Retinal pigment epithelial cell (primary cell): ENCODE results near the gene CHERP.
A peak's percentile ranks its signal among the peaks of the same experiment; 100 is the strongest.

Experiments
- DNase-seq: peaks from one replicate; pipeline ENCODE4 v3.0.0-alpha.2; 2010; ENCODE audit warnings: low read depth
- H3K4me3 ChIP-seq: 2 replicates; pipeline ENCODE4 v1.5.1; 2011; ENCODE audit warnings: mild to moderate bottlenecking, low read length, control low read depth, moderate library complexity
- TF ChIP-seq, protein P1 (sequence below): conservative IDR thresholded peaks from 2 replicates; pipeline ENCODE4 v1.5.1; 2011; ENCODE audit warnings: low read depth, low read length, control low read depth, inconsistent platforms

CHERP gene

DNA sequence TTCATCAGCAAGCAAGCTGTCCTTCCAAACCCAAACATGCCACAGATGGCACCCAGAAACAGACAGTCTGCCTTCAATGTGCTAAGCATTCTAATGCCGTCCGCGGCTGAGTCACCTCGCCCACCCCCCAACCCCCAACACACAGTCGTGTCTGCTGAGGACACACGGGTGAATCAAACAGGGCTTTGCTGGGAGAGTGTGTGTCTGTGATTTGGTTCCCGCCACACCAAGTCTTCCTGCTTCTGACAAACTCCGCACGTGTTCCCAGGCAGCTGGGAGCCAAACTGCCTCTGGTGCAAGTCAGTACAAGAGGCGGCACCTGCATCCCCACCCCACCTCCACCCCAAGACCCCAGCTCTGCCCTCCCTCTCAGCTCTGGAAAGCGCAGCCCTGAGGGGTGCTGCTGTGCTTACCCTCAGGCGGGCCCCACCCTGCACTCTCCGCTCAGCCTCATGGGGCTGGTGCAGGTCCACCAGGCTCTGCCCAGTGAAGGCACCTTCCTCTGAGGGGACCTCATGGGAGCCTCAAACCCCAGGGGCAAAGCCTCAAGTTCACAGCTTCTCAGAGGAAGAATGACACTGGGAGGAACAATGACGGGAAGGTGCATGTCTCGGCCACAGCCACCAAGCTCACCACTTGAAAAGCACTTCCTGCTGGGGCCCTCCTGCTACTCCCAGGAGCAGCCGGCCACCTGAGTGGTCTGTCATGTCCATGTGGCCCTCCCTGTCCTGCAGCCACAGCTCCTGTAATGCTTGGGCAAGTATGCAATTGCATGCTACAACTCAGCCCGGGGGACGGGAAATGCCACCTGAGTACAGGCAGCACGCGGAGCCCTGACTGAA is 45.0 kb upstream of the CHERP start:
- H3K4me3 ChIP-seq, result no peak overlapping the region
- no peak for DNase-seq
- TF ChIP-seq, protein P1, sequence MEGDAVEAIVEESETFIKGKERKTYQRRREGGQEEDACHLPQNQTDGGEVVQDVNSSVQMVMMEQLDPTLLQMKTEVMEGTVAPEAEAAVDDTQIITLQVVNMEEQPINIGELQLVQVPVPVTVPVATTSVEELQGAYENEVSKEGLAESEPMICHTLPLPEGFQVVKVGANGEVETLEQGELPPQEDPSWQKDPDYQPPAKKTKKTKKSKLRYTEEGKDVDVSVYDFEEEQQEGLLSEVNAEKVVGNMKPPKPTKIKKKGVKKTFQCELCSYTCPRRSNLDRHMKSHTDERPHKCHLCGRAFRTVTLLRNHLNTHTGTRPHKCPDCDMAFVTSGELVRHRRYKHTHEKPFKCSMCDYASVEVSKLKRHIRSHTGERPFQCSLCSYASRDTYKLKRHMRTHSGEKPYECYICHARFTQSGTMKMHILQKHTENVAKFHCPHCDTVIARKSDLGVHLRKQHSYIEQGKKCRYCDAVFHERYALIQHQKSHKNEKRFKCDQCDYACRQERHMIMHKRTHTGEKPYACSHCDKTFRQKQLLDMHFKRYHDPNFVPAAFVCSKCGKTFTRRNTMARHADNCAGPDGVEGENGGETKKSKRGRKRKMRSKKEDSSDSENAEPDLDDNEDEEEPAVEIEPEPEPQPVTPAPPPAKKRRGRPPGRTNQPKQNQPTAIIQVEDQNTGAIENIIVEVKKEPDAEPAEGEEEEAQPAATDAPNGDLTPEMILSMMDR, result no peak

GRCh38 chr19:16586477-16586871 is 44.2 kb upstream of the CHERP start:
- H3K4me3 ChIP-seq, result no peak overlapping the region
- no peak for DNase-seq
- TF ChIP-seq, protein P1, result no peak

DNA sequence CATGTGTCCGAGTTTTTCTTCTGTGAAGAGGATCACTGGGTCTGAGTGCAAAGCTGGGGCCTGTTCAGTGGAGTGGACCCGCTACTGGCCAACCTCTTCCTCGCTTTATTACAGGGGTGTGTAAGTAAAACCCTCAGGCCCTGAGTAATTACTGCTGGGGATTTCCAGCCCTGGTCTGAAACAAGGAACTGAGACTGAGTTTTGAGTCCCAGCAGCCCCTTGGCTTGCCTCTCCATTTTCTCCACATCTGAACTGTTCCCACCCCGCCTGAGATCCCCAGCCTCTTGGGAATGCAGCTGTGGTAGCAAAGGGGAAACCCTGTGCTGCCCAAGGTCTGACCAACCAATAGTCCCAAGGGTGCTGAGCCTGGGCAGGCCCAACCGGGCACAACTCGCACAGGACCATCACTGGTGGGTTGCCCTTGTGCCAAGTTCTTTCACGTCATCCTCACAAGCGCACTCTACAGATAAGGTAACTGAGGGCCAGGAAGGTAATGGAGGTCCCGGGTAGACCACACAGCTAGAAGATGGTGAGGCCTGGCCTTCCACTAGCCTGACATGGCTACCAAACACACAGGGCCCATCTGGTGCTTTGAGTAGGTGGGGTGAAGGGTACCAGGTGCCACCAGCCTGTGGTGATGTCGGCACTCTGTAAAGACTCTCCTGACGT is 43.7 kb upstream of the CHERP start:
- no peak for DNase-seq
- TF ChIP-seq, protein P1, result no peak
- H3K4me3 ChIP-seq, result no peak overlapping the region

- no peak overlapping the region for H3K4me3 ChIP-seq
- DNase-seq, result no peak
- TF ChIP-seq, protein P1, result no peak
Observed at GRCh38 chr19:16585094-16585801, 43.0 kb upstream of the CHERP start.

DNA sequence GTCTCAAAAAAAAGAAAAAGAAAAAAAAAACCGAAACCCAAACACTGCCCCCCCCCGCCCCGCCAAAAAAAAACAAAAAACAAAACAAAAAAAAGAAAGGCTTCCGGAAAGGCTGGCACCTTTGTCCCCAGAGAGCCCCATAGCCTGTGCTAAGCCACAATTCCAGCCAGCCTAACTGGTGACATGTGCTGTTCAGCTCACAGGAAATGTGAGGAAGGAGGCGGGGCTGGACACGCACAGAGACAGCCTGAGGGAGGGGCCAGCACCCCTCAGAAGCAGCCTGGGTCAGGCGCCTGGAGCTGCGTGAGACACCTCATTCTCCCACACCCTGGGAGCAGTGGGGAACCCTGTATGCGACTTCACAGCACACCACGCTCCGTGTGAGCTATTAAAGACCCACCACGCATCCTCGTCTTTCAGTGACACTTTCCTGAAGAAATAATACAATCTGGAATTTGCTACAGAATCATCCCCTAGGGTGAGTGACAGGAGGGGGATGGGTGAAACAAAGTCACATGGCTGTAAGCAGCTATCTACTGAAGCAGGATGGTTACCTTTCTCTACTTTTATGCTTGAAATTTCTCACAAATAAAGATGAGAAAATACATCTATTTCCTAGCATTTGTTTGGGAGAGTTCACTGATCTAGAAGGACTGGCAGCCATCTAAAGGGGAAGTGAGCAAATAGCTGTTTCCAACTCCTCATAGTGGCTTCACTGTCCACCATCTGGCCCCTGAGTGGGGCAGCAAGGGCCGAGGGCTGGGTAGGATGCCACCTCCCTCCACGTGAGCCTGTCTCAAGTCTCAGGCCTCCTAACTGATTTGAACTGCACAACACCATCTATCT is 42.2 kb upstream of the CHERP start:
- H3K4me3 ChIP-seq, result peak overlapping the region; percentile 32
- peak; percentile 73 for DNase-seq
- TF ChIP-seq, protein P1, result no peak

DNA sequence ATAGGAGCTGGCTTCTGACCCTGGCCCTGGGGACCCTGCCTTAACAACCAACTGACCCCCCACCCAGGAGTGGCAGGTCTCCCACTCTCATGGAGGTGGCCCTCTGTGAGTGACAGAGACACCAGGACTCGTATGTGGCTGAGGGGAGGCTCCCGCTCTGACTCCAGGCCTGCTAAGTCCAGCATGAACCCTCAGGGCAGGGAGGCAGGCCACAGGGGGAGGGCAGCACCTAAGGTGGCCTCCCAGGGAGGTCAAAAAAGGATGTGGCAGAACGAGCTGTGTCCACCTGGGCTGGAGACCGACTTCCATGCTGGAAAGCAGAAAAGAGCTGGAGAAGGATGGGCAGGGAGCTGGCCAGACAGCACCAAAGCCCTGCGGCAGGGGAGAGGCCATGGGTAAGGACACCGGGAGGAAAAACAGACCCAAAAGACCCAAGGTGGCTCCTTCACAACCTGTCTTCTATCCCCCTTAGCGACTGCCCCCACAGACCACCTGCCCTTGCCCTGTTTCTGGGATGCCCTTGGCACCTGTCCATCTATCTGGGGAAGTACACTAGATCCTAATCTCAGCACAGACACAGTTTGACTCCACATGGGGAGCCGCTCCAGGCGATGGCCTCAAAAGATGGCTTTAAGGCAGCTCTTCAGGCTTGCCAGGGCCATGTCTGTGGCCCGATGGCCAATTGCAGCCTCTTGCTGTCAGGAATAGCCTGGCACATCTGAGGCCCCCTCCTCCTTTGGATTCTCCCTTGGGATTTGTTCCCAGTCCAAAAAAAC is 40.4 kb upstream of the CHERP start:
- TF ChIP-seq, protein P1, result no peak
- DNase-seq, result no peak
- H3K4me3 ChIP-seq, result no peak overlapping the region
